ENCODE measurements around the gene CHMP2A. TPM values are rescaled to one million over a fixed set of nuclear protein-coding genes. Genes with fewer than 3 reads are reported as not detected.

The CHMP2A gene
- total and polyA plus RNA-seq, 2 donors (not counting 3 experiments of a cell fraction or from before 2014, with no cell fraction given): 105 to 150 TPM

GRCh38 chr19:58549664-58550361 is 5.1 kb downstream of the CHMP2A start:
- Histone ChIP-seq H3K79me2 (ENCODE audit: control insufficient read depth, insufficient read depth, low read length) (peaks cover 47% of the 10 kb centered on the region), H3K27ac (ENCODE audit: insufficient read depth, low read depth, low read length) (no peak overlapping the region), H2AFZ (ENCODE audit: low read depth, low read length) (no peak overlapping the region), H3K27me3 (ENCODE audit: control insufficient read depth in 2 of 2, insufficient read depth in 2 of 2, low read length in 2 of 2) (no peaks in the 10 kb centered on the region), H3K4me3 (replicated peaks in 1 of 3; ENCODE audit: insufficient read depth in 1 of 3, low read depth in 1 of 3, low read length in 3 of 3) (no peak overlapping the region), H3K9me3 (replicated peaks; ENCODE audit: control insufficient read depth, insufficient read depth, low read length) (no peaks in the 10 kb centered on the region), H3K4me2 (ENCODE audit: insufficient read depth, low read length) (no peak overlapping the region), H3K36me3 (ENCODE audit: control insufficient read depth in 2 of 2, extremely low read depth in 1 of 2, insufficient read depth in 2 of 2, low read length in 2 of 2) (peaks cover 14 to 50% of the 10 kb centered on the region in 2 experiments), H3K9me1 (replicated peaks; ENCODE audit: control insufficient read depth, extremely low read depth, insufficient read depth, low read length) (no peaks in the 10 kb centered on the region), H3K4me1 (ENCODE audit: control insufficient read depth, extremely low read depth, insufficient read depth, low read length) (peaks cover 25% of the 10 kb centered on the region), H3K9ac (replicated peaks; ENCODE audit: extremely low read depth, insufficient read depth, low read length) (no peak overlapping the region), H4K20me1 (replicated peaks; ENCODE audit: control insufficient read depth, extremely low read depth, insufficient read depth, low read length) (peaks cover 4% of the 10 kb centered on the region)
- dilution Hi-C loops (cut with MboI; ENCODE audit: extremely low pct_ligation_motif_present, low sequenced_read_pairs) (no loop called here), intact Hi-C loops (cut with micrococcal nuclease) (no loop called here)
- TF ChIP-seq JUN (IDR thresholded peaks at IDR 0.05; ENCODE audit: borderline replicate concordance, insufficient read depth, insufficient read length, low read depth) (no peak), GATA2 (IDR thresholded peaks at IDR 0.05; ENCODE audit: insufficient read depth, insufficient read length, low read depth, low read length) (no peak), MYC (IDR thresholded peaks at IDR 0.05; ENCODE audit: low read depth, low read length) (no peak), MAX (IDR thresholded peaks at IDR 0.05; ENCODE audit: insufficient read depth, insufficient read length) (no peak)
- BruUV-seq (replicated peaks): TSS peak; percentile 19
- POLR2A ChIA-PET: interaction anchor here (0.6 kb wide), 1 partner anchor 25 kb away, joined by 5 read pairs; no protein-coding TSS in a partner anchor
- no peak for FAIRE-seq
- no peak for DNase-seq (ENCODE audit: low read depth, low spot score)
- CTCF ChIA-PET: interaction anchor here (1.4 kb wide), 1 partner anchor 30 kb away, joined by 6 read pairs; the partner anchor contains the start of gene ZBTB45

- Histone ChIP-seq H3K27ac (ENCODE audit: insufficient read depth, low read depth, low read length) (no peak overlapping the region), H3K9me1 (replicated peaks; ENCODE audit: control insufficient read depth, extremely low read depth, insufficient read depth, low read length) (no peaks in the 10 kb centered on the region), H2AFZ (ENCODE audit: low read depth, low read length) (no peak overlapping the region), H3K79me2 (ENCODE audit: control insufficient read depth, insufficient read depth, low read length) (peaks cover 50% of the 10 kb centered on the region), H3K4me3 (replicated peaks in 1 of 3; ENCODE audit: insufficient read depth in 1 of 3, low read depth in 1 of 3, low read length in 3 of 3) (no peak overlapping the region), H3K9me3 (replicated peaks; ENCODE audit: control insufficient read depth, insufficient read depth, low read length) (no peaks in the 10 kb centered on the region), H3K36me3 (ENCODE audit: control insufficient read depth in 2 of 2, extremely low read depth in 1 of 2, insufficient read depth in 2 of 2, low read length in 2 of 2) (peaks cover 14 to 50% of the 10 kb centered on the region in 2 experiments), H3K9ac (replicated peaks; ENCODE audit: extremely low read depth, insufficient read depth, low read length) (no peak overlapping the region), H4K20me1 (replicated peaks; ENCODE audit: control insufficient read depth, extremely low read depth, insufficient read depth, low read length) (peaks cover 4% of the 10 kb centered on the region), H3K4me2 (ENCODE audit: insufficient read depth, low read length) (no peak overlapping the region), H3K4me1 (ENCODE audit: control insufficient read depth, extremely low read depth, insufficient read depth, low read length) (peaks cover 20% of the 10 kb centered on the region), H3K27me3 (ENCODE audit: control insufficient read depth in 2 of 2, insufficient read depth in 2 of 2, low read length in 2 of 2) (no peaks in the 10 kb centered on the region)
- POLR2A ChIA-PET: interaction anchor here (0.6 kb wide), 1 partner anchor 26 kb away, joined by 5 read pairs; no protein-coding TSS in a partner anchor
- no peak for TF ChIP-seq POLR2AphosphoS5 (IDR thresholded peaks at IDR 0.05; ENCODE audit: insufficient read depth, low read depth, low read length)
- TF ChIP-seq MAX (IDR thresholded peaks at IDR 0.05; ENCODE audit: insufficient read depth, insufficient read length): no peak
- no peak for TF ChIP-seq JUN (IDR thresholded peaks at IDR 0.05; ENCODE audit: borderline replicate concordance, insufficient read depth, insufficient read length, low read depth)
- TF ChIP-seq CTCF (IDR thresholded peaks at IDR 0.05; ENCODE audit: extremely low read depth in 1 of 2, insufficient read depth in 1 of 2, low read depth in 1 of 2, low read length in 2 of 2): no peak
- TF ChIP-seq GATA2 (IDR thresholded peaks at IDR 0.05; ENCODE audit: insufficient read depth, insufficient read length, low read depth, low read length): no peak
- no peak for TF ChIP-seq POLR2A (IDR thresholded peaks at IDR 0.05; ENCODE audit: low read depth, low read length)
- no peak for TF ChIP-seq FOS (IDR thresholded peaks at IDR 0.05; ENCODE audit: borderline replicate concordance, insufficient read depth, low read length)
- TF ChIP-seq EZH2 (IDR thresholded peaks at IDR 0.05; ENCODE audit: borderline replicate concordance, low read depth, low read length, severe bottlenecking): no peak
- TF ChIP-seq MYC (IDR thresholded peaks at IDR 0.05; ENCODE audit: low read depth, low read length): no peak
- FAIRE-seq (no peak), DNase-seq (ENCODE audit: low read depth, low spot score) (no peak)
- no TSS peak for BruUV-seq (replicated peaks)
- intact Hi-C loops (cut with micrococcal nuclease): no loop called here
- CTCF ChIA-PET: interaction anchor here (1.4 kb wide), 1 partner anchor 29 kb away, joined by 6 read pairs; the partner anchor contains the start of gene ZBTB45
- dilution Hi-C loops (cut with MboI; ENCODE audit: extremely low pct_ligation_motif_present, low sequenced_read_pairs): no loop called here
Observed at GRCh38 chr19:58548859-58549663, 5.8 kb downstream of the CHMP2A start.
